Measurements from ENCODE around the gene CHPF2. TPM values are rescaled to one million over a fixed set of nuclear protein-coding genes. Genes with fewer than 3 reads are reported as not detected.

Gene CHPF2
- total RNA-seq, 2 donors from 2014 or later: 31.3 to 36.3 TPM

DNA sequence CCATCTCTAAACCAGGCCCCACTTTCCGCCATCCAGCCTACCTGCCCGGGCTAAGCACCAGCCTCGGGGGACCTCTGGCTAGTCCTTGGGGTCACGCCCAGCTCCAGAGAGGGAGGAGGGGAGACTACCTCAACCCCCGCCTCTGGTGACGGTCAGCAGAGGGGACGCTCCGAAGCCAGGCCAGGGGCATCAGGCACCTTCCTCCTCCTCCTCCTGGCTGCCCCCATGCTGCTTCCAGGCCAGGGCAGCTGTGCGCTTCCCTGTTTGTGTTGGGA, 20.2 kb downstream of the CHPF2 start:
- Mint-ChIP-seq H3K4me1 (peaks cover 14% of the 10 kb centered on the region), H3K27ac (no peak overlapping the region), H3K36me3 (ENCODE audit: low read depth) (no peaks in the 10 kb centered on the region), H3K9me3 (no peaks in the 10 kb centered on the region), H3K27me3 (peaks cover 56% of the 10 kb centered on the region), H3K4me3 (peak overlapping the region; percentile 26)
- no peak for ATAC-seq (replicated peaks)

- Mint-ChIP-seq H3K4me1 (peaks cover 14% of the 10 kb centered on the region), H3K27ac (no peak overlapping the region), H3K4me3 (no peak overlapping the region), H3K36me3 (ENCODE audit: low read depth) (no peaks in the 10 kb centered on the region), H3K27me3 (peaks cover 57% of the 10 kb centered on the region), H3K9me3 (no peaks in the 10 kb centered on the region)
- ATAC-seq (replicated peaks): no peak
Measured at GRCh38 chr7:151252961-151253711, 20.9 kb downstream of the CHPF2 start.

DNA sequence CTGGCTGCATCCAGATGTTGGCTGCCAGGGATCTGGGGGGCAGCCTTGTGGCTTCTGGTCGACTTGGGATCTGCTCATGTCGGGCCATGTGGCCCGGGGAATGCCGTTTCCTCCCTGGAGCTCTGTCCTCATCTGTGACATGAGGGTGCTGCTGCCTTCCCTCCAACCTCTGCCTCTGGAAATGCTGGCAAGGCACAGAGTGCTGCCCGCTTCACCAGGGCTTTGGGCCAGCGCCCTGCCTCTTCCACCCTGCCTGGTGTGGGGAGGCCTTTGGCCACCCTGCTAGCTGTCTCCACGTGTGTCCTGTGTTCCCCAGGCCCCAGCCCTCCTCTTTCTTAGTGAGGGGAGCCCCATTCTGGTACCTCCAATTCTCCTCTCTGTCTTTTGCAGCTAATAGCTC, 22.0 kb downstream of the CHPF2 start:
- peaks cover 7% of the 10 kb centered on the region for H3K4me1 Mint-ChIP-seq
- H3K27me3 Mint-ChIP-seq: peaks cover 53% of the 10 kb centered on the region
- no peak overlapping the region for H3K27ac Mint-ChIP-seq
- no peaks in the 10 kb centered on the region for H3K36me3 Mint-ChIP-seq (ENCODE audit: low read depth)
- no peak for ATAC-seq (replicated peaks)
- no peaks in the 10 kb centered on the region for H3K9me3 Mint-ChIP-seq
- no peak overlapping the region for H3K4me3 Mint-ChIP-seq

GRCh38 chr7:151254851-151255250, 22.6 kb downstream of the CHPF2 start:
- no peak for ATAC-seq (replicated peaks)
- no peaks in the 10 kb centered on the region for H3K36me3 Mint-ChIP-seq (ENCODE audit: low read depth)
- H3K4me1 Mint-ChIP-seq: peaks cover 4% of the 10 kb centered on the region
- no peak overlapping the region for H3K27ac Mint-ChIP-seq
- no peaks in the 10 kb centered on the region for H3K9me3 Mint-ChIP-seq
- H3K27me3 Mint-ChIP-seq: peaks cover 51% of the 10 kb centered on the region
- no peak overlapping the region for H3K4me3 Mint-ChIP-seq

- no peak for ATAC-seq (replicated peaks)
- no peak overlapping the region for H3K4me3 Mint-ChIP-seq
- no peaks in the 10 kb centered on the region for H3K36me3 Mint-ChIP-seq (ENCODE audit: low read depth)
- peaks cover 4% of the 10 kb centered on the region for H3K4me1 Mint-ChIP-seq
- no peaks in the 10 kb centered on the region for H3K9me3 Mint-ChIP-seq
- H3K27me3 Mint-ChIP-seq: peaks cover 46% of the 10 kb centered on the region
- no peak overlapping the region for H3K27ac Mint-ChIP-seq
Measured at GRCh38 chr7:151255390-151255789, 23.1 kb downstream of the CHPF2 start.

GRCh38 chr7:151256410-151257045, 24.2 kb downstream of the CHPF2 start:
- Mint-ChIP-seq H3K36me3 (ENCODE audit: low read depth) (no peaks in the 10 kb centered on the region), H3K27ac (no peak overlapping the region), H3K27me3 (peaks cover 36% of the 10 kb centered on the region), H3K4me3 (no peak overlapping the region), H3K9me3 (no peaks in the 10 kb centered on the region), H3K4me1 (peaks cover 4% of the 10 kb centered on the region)
- no peak for ATAC-seq (replicated peaks)

GRCh38 chr7:151257990-151258389, 25.7 kb downstream of the CHPF2 start:
- ATAC-seq (replicated peaks): no peak
- Mint-ChIP-seq H3K9me3 (no peaks in the 10 kb centered on the region), H3K27me3 (peaks cover 29% of the 10 kb centered on the region)

DNA sequence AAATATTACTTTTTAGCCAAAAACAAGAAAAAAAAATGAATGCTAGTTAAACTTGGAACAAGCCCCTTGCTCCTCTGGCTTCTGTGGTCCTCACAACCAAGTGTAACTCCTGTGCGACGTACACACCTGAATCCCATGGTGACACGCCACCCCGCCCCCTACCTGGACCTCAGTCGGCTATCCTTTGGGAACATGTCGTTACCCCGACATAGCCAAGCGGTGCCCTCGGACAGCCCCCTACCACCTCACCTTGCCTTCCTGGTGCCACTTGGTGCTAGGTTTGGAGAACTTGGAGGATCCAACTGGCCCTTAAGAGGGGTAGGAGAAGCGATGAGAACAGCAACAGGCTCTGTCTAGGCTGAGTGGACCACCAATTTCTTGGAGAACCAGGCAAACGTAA, 28.2 kb downstream of the CHPF2 start:
- H3K4me1 Mint-ChIP-seq: no peaks in the 10 kb centered on the region
- H3K9me3 Mint-ChIP-seq: no peaks in the 10 kb centered on the region
- H3K27me3 Mint-ChIP-seq: peaks cover 19% of the 10 kb centered on the region
- ATAC-seq (replicated peaks): no peak
- no peak overlapping the region for H3K4me3 Mint-ChIP-seq
- no peak overlapping the region for H3K27ac Mint-ChIP-seq
- no peaks in the 10 kb centered on the region for H3K36me3 Mint-ChIP-seq (ENCODE audit: low read depth)

More at GRCh38 chr7:151257990-151258389, 25.7 kb downstream of the CHPF2 start:
- H3K36me3 Mint-ChIP-seq (ENCODE audit: low read depth): no peaks in the 10 kb centered on the region
- no peak overlapping the region for H3K27ac Mint-ChIP-seq
- H3K4me1 Mint-ChIP-seq: no peaks in the 10 kb centered on the region
- no peak overlapping the region for H3K4me3 Mint-ChIP-seq

GRCh38 chr7:151260883-151261282, 28.6 kb downstream of the CHPF2 start:
- H3K4me1 Mint-ChIP-seq: no peaks in the 10 kb centered on the region
- H3K4me3 Mint-ChIP-seq: no peak overlapping the region
- peaks cover 16% of the 10 kb centered on the region for H3K27me3 Mint-ChIP-seq
- no peaks in the 10 kb centered on the region for H3K36me3 Mint-ChIP-seq (ENCODE audit: low read depth)
- ATAC-seq (replicated peaks): no peak
- H3K9me3 Mint-ChIP-seq: no peaks in the 10 kb centered on the region
- H3K27ac Mint-ChIP-seq: no peak overlapping the region

DNA sequence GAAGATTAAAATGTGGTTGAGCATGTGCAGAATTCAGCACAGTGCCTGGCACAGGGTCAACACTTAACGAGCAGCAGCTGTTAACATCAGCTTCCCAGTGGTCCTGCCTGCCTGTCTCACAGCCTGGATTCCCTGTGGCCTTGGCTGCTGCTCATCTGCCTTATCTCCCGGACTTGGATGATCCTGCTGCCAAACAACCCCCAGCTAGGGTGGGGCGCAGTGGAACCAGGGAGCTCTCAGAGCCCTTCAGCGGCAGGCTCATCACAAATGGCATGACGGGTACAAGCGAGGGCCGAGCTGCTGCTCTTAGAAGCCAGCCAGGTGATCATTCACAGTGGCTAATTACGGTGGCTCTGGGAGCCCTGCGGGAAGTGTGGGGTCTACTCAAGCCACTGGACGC, 29.2 kb downstream of the CHPF2 start:
- Mint-ChIP-seq H3K4me1 (no peaks in the 10 kb centered on the region), H3K9me3 (no peaks in the 10 kb centered on the region), H3K36me3 (ENCODE audit: low read depth) (no peaks in the 10 kb centered on the region)

GRCh38 chr7:151264615-151265014, 32.3 kb downstream of the CHPF2 start:
- H3K27ac Mint-ChIP-seq: no peak overlapping the region
- H3K36me3 Mint-ChIP-seq (ENCODE audit: low read depth): no peaks in the 10 kb centered on the region
- no peaks in the 10 kb centered on the region for H3K4me1 Mint-ChIP-seq
- no peaks in the 10 kb centered on the region for H3K9me3 Mint-ChIP-seq
- ATAC-seq (replicated peaks): no peak
- peaks cover 3% of the 10 kb centered on the region for H3K27me3 Mint-ChIP-seq
- H3K4me3 Mint-ChIP-seq: no peak overlapping the region

More for the DNA sequence above, 29.2 kb downstream of the CHPF2 start:
- no peak overlapping the region for H3K27ac Mint-ChIP-seq
- no peak for ATAC-seq (replicated peaks)
- H3K27me3 Mint-ChIP-seq: peaks cover 16% of the 10 kb centered on the region
- no peak overlapping the region for H3K4me3 Mint-ChIP-seq

GRCh38 chr7:151265351-151265931, 33.2 kb downstream of the CHPF2 start:
- no peak overlapping the region for H3K27ac Mint-ChIP-seq
- ATAC-seq (replicated peaks): no peak
- peaks cover 3% of the 10 kb centered on the region for H3K27me3 Mint-ChIP-seq
- no peaks in the 10 kb centered on the region for H3K36me3 Mint-ChIP-seq (ENCODE audit: low read depth)
- H3K4me3 Mint-ChIP-seq: no peak overlapping the region
- no peaks in the 10 kb centered on the region for H3K9me3 Mint-ChIP-seq
- no peaks in the 10 kb centered on the region for H3K4me1 Mint-ChIP-seq

DNA sequence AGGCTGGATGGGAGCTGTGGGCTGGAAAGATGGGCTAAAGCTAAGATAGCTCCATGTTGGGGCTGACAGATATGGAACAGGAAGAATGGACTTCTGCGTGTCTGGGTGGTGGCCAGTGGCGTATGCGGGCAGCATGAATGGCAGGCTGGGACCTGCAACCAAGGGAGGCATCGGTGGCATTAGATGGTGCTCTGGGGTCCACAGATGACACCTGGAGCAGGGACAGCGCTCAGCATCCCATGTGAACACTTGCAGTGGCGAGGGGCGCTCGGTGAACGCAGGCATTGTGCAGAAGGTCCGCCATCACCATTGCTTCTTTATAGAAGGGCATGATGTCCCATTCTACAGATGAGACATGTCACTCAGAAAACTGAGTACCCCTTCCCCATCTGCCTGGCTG, 37.2 kb downstream of the CHPF2 start:
- no peak for ATAC-seq (replicated peaks)
- Mint-ChIP-seq H3K36me3 (ENCODE audit: low read depth) (no peaks in the 10 kb centered on the region), H3K9me3 (no peaks in the 10 kb centered on the region), H3K27me3 (no peaks in the 10 kb centered on the region), H3K4me3 (no peak overlapping the region), H3K27ac (no peak overlapping the region), H3K4me1 (peaks cover 4% of the 10 kb centered on the region)

GRCh38 chr7:151271699-151272355, 39.5 kb downstream of the CHPF2 start:
- Mint-ChIP-seq H3K27me3 (no peaks in the 10 kb centered on the region), H3K4me3 (no peak overlapping the region), H3K9me3 (no peaks in the 10 kb centered on the region), H3K36me3 (ENCODE audit: low read depth) (no peaks in the 10 kb centered on the region), H3K27ac (no peak overlapping the region), H3K4me1 (peaks cover 9% of the 10 kb centered on the region)
- ATAC-seq (replicated peaks): no peak

GRCh38 chr7:151272405-151272804, 40.1 kb downstream of the CHPF2 start:
- Mint-ChIP-seq H3K27ac (no peak overlapping the region), H3K36me3 (ENCODE audit: low read depth) (no peaks in the 10 kb centered on the region), H3K27me3 (no peaks in the 10 kb centered on the region), H3K4me1 (peaks cover 12% of the 10 kb centered on the region), H3K9me3 (no peaks in the 10 kb centered on the region), H3K4me3 (no peak overlapping the region)
- no peak for ATAC-seq (replicated peaks)
